ENCODE data around the gene RHCE. TPM values are rescaled to one million over a fixed set of nuclear protein-coding genes. Genes with fewer than 3 reads are reported as not detected.
"Not testable (repeated sequence)": the region's sequence is repeated elsewhere in the genome, so short reads cannot be mapped to it uniquely, and the experiment has no call there.

RHCE gene
- not detected for total RNA-seq

DNA sequence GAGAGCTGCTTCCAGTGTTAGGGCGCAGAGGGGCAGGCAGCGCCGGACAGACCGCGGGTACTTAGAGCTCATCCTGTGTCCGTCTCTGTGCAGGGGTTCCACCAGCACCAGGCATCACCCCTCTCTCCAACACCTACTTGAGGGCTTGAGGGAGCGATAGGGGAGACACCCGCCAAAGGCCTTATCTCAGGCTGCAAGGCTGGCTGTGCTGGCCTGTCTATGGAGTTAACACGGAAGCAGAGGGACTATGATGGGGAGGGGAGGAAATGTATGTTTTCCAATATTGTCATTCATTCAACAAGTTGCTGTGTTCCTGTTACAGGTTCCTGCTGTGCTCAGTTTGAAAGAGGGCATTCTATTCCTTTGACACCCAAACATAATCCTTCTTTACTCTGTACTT lies at the start of gene RHCE:
TSS of gene RHCE (minus strand) at position 111 of the 400 bp plus-strand sequence. CDS start at position 72, 39 bp downstream.
- TF ChIP-seq, protein P1, sequence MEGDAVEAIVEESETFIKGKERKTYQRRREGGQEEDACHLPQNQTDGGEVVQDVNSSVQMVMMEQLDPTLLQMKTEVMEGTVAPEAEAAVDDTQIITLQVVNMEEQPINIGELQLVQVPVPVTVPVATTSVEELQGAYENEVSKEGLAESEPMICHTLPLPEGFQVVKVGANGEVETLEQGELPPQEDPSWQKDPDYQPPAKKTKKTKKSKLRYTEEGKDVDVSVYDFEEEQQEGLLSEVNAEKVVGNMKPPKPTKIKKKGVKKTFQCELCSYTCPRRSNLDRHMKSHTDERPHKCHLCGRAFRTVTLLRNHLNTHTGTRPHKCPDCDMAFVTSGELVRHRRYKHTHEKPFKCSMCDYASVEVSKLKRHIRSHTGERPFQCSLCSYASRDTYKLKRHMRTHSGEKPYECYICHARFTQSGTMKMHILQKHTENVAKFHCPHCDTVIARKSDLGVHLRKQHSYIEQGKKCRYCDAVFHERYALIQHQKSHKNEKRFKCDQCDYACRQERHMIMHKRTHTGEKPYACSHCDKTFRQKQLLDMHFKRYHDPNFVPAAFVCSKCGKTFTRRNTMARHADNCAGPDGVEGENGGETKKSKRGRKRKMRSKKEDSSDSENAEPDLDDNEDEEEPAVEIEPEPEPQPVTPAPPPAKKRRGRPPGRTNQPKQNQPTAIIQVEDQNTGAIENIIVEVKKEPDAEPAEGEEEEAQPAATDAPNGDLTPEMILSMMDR (IDR thresholded peaks at IDR 0.05; ENCODE audit: low read depth), result not testable (repeated sequence)

DNA sequence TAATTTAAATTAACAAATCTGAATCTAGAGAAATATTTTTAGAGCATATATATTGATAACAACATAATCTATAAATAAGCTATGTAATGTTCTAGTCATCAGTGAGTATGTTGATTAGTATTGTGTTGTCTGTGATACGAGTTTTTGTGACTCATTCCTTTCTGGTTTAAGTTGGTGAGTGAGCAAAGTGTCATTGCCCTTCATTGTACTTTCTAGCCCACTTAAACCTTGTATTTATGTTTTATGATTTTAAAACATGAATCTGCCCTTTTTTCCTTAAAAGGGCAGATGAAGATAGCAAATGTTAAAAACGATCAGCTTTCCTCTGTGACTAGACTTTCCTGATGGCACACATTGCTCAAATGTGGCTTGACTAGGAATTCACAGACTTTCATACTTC lies 48.6 kb upstream of the RHCE start:
- TF ChIP-seq, protein P1 (IDR thresholded peaks at IDR 0.05; ENCODE audit: low read depth), result no peak

DNA sequence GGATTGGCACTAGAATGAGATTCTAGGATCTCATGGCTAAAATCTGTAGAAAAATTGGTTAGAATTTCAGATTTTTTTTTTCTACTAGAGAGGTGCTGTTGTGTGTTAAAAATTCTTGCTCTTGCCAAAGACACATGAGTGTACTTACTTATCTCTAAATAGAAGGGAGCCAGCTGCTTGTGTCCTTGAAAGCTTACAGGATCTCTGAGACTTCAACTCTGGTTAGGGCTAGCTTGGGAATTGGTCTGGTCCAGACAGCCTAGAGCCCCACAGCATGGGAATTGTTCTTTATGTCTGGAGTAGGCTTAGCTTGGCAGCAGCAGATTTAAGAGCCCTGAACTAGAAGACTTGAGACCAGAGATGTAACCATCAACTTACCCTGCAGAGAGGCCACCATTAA lies 47.4 kb upstream of the RHCE start:
- TF ChIP-seq, protein P1 (IDR thresholded peaks at IDR 0.05; ENCODE audit: low read depth), result no peak

DNA sequence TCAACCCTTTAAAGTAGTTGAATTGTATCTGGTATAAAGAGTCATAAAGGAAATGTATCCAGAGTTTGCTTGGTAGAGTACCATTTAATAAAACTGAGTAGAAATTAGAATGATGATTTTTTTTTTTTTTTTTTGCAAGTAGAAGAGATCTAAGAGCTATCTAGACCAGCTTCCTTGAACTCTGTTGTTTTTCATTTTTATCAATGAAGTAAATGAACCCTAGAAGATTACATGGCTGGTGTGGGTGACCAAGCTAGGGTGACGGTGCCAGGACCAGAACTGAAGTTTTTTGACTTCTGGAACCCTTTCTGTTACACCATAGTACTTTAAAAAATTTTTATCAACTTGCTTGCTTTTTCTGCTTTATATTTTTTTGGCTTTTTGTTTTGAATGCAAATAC lies 47.0 kb upstream of the RHCE start:
- TF ChIP-seq, protein P1 (IDR thresholded peaks at IDR 0.05; ENCODE audit: low read depth), result no peak

DNA sequence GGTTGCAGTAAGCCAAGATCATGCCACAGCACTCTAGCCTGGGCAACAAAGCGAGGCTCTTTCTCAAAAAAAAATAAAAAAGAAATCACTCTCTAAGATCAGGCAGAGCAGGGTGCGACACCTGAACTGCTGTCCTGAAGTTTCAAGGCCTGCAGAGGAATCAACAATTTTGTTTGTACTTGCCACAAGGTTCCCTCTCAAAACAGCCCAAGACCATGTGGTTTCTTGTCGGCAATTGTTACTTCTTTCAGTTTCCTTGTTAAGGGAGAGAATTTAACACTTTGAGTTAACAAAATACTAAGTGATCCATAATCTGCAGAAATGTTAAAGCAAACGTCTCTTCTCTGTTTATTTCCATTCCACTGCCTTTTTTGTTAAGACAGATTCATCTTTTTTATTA lies 46.6 kb upstream of the RHCE start:
- TF ChIP-seq, protein P1 (IDR thresholded peaks at IDR 0.05; ENCODE audit: low read depth), result no peak

DNA sequence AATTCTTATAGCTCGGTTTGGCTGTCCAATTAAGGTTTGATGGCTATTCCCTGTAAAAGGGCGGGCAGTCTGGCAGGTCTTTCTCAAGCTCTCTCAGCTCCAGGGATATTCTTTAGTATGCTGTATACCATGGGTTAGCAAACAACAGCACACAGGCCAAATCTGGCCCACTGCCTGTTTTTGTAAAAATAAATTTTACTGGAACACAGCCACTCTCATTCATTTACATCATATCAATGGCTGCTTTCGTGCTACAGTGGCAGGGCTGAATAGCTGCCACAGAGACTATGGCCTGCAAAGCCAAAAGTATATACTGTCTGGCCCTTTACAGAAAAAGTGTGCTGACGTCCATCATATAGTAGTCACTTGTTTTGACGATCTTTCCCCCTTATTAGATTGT lies 42.1 kb upstream of the RHCE start:
- TF ChIP-seq, protein P1 (IDR thresholded peaks at IDR 0.05; ENCODE audit: low read depth), result no peak

DNA sequence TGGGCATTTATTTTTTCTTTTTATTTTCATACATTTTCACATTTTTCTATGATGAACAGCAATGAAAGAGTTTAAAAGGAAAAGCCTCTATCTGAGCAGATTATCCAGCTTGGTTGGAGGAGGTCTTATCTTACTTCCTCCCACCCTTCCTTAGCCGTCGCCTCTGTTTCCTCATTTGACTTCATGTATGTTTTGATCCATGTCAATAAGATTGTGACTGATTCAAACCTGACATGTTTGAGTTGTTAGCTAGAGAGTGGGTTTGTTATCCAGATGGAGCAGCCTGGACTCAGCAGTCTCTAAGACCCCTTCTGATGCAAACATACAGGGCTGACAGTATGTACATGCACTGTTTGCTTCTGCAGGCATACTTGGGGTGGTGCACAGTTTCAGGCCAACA lies 41.2 kb upstream of the RHCE start:
- TF ChIP-seq, protein P1 (IDR thresholded peaks at IDR 0.05; ENCODE audit: low read depth), result no peak
